ENCODE data around the gene MKNK1. TPM values are rescaled to one million over a fixed set of nuclear protein-coding genes. Genes with fewer than 3 reads are reported as not detected.

Gene MKNK1
- total RNA-seq, 1 donor from 2014 or later, result 16.8 TPM

DNA sequence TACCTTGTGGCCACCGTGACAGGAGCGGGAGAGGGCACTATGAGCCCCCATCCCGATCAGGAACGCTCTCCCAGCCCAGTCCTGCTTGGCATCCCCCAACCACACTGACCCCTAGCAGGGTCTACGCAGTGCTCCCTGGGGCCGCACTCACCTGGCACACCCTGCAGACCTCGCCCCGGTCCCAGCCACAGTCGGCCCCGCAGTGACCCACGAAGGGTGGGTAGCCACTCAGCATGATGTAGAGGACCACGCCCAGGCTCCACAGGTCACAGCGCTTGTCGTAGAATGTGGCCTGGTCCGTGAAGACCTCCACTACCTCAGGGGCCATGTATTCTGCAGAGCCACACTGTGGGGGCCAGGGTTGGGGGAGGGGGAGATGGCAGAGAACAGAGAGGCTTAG lies 41.6 kb downstream of the MKNK1 start:
- no peak for DNase-seq (ENCODE audit: low read depth)
- TF ChIP-seq, protein P1, sequence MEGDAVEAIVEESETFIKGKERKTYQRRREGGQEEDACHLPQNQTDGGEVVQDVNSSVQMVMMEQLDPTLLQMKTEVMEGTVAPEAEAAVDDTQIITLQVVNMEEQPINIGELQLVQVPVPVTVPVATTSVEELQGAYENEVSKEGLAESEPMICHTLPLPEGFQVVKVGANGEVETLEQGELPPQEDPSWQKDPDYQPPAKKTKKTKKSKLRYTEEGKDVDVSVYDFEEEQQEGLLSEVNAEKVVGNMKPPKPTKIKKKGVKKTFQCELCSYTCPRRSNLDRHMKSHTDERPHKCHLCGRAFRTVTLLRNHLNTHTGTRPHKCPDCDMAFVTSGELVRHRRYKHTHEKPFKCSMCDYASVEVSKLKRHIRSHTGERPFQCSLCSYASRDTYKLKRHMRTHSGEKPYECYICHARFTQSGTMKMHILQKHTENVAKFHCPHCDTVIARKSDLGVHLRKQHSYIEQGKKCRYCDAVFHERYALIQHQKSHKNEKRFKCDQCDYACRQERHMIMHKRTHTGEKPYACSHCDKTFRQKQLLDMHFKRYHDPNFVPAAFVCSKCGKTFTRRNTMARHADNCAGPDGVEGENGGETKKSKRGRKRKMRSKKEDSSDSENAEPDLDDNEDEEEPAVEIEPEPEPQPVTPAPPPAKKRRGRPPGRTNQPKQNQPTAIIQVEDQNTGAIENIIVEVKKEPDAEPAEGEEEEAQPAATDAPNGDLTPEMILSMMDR (IDR thresholded peaks at IDR 0.05; ENCODE audit: insufficient read depth, low read length, severe bottlenecking), result no peak
- FAIRE-seq, result no peak
- Histone ChIP-seq H3K4me3 (ENCODE audit: low read depth, low read length) (no peak overlapping the region), H3K27me3 (ENCODE audit: control insufficient read depth, insufficient read depth, low read length) (no peaks in the 10 kb centered on the region), H3K36me3 (ENCODE audit: control insufficient read depth, insufficient read depth, low read length) (peaks cover 34% of the 10 kb centered on the region)

DNA sequence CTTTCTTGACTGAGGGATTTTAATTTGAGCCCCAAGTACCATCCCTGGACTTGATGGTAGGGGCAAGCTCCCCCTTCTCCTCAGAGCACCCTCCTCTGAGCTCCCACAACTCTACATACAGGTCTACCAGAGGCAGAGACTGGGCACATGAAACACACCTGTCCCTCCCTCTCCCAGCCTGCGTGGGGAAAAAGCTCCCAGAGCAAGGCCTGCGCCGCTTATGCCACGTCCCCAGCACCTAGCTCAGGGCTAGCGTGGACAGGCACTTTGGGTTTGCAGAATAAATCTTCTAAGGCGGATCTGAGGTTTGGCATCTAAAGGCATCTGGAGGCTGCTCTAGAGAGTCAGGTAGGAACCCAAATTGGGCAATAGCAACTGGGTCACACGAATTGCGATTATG lies 45.1 kb downstream of the MKNK1 start:
- DNase-seq (ENCODE audit: low read depth) (no peak), FAIRE-seq (no peak)
- TF ChIP-seq, protein P1 (IDR thresholded peaks at IDR 0.05; ENCODE audit: insufficient read depth, low read length, severe bottlenecking), result no peak
- Histone ChIP-seq H3K27me3 (ENCODE audit: control insufficient read depth, insufficient read depth, low read length) (no peaks in the 10 kb centered on the region), H3K4me3 (ENCODE audit: low read depth, low read length) (no peak overlapping the region), H3K36me3 (ENCODE audit: control insufficient read depth, insufficient read depth, low read length) (peaks cover 21% of the 10 kb centered on the region)

GRCh38 chr1:46558141-46558963 lies 45.7 kb downstream of the MKNK1 start:
- no peak for DNase-seq (ENCODE audit: low read depth)
- Histone ChIP-seq H3K4me3 (ENCODE audit: low read depth, low read length) (no peak overlapping the region), H3K27me3 (ENCODE audit: control insufficient read depth, insufficient read depth, low read length) (no peaks in the 10 kb centered on the region), H3K36me3 (ENCODE audit: control insufficient read depth, insufficient read depth, low read length) (peaks cover 20% of the 10 kb centered on the region)
- TF ChIP-seq, protein P1 (IDR thresholded peaks at IDR 0.05; ENCODE audit: insufficient read depth, low read length, severe bottlenecking), result no peak
- FAIRE-seq, result no peak

DNA sequence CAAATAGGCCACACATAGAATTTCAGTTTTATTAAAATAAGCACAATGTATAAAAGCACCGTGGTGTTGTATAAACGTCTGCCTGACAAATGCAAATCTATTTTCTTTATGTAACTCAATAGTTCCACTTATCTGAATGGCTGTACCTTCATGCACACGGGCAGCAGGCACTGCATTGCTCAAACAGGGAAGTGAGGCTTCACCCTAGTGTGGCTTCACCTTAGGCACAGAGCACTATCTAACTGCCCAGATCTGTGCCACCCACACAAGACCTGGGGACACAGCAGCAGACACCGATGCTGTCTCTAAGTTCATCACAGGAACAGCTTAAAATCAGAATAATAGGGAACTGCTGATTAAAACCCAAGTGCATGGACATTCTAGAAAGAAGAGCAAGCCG lies 46.7 kb downstream of the MKNK1 start:
- FAIRE-seq (no peak), DNase-seq (ENCODE audit: low read depth) (peak; percentile 5)
- TF ChIP-seq, protein P1 (IDR thresholded peaks at IDR 0.05; ENCODE audit: insufficient read depth, low read length, severe bottlenecking), result no peak
- no peak overlapping the region for H3K4me3 ChIP-seq (ENCODE audit: low read depth, low read length)
- no peaks in the 10 kb centered on the region for H3K27me3 ChIP-seq (ENCODE audit: control insufficient read depth, insufficient read depth, low read length)
- peaks cover 16% of the 10 kb centered on the region for H3K36me3 ChIP-seq (ENCODE audit: control insufficient read depth, insufficient read depth, low read length)

- TF ChIP-seq, protein P1 (IDR thresholded peaks at IDR 0.05; ENCODE audit: insufficient read depth, low read length, severe bottlenecking), result peak; percentile 23
- peak; percentile 90 for DNase-seq (ENCODE audit: low read depth)
- no peaks in the 10 kb centered on the region for H3K27me3 ChIP-seq (ENCODE audit: control insufficient read depth, insufficient read depth, low read length)
- no peak for FAIRE-seq
- peaks cover 14% of the 10 kb centered on the region for H3K36me3 ChIP-seq (ENCODE audit: control insufficient read depth, insufficient read depth, low read length)
- no peak overlapping the region for H3K4me3 ChIP-seq (ENCODE audit: low read depth, low read length)
Observed at GRCh38 chr1:46556822-46557221, 47.2 kb downstream of the MKNK1 start.
